HK-2 (cell line): Measurements from ENCODE around the gene RDH12.
A peak's percentile ranks its signal among the peaks of the same experiment; 100 is the strongest.
"Not testable (repeated sequence)": the region's sequence is repeated elsewhere in the genome, so short reads cannot be mapped to it uniquely, and the experiment has no call there.

Experiments used
- DNase-seq: peaks from one replicate; pipeline ENCODE4 v3.0.0-alpha.2; 2018; ENCODE audit not compliant: unreplicated experiment

Gene RDH12

GRCh38 chr14:67704484-67705089, 2.9 kb downstream of the RDH12 start:
- DNase-seq, result no peak

GRCh38 chr14:67705211-67705610, 3.5 kb downstream of the RDH12 start:
- no peak for DNase-seq

- DNase-seq, result not testable (repeated sequence)
Observed at GRCh38 chr14:67709346-67709745, 7.7 kb downstream of the RDH12 start.

- DNase-seq, result not testable (repeated sequence)
Observed at GRCh38 chr14:67709796-67710195, 8.1 kb downstream of the RDH12 start.

- DNase-seq, result no peak
Observed at GRCh38 chr14:67710209-67710608, 8.5 kb downstream of the RDH12 start.

GRCh38 chr14:67717048-67717447, 15.4 kb downstream of the RDH12 start:
- no peak for DNase-seq

GRCh38 chr14:67718265-67718664, 16.6 kb downstream of the RDH12 start:
- DNase-seq, result no peak

GRCh38 chr14:67719385-67719784, 17.7 kb downstream of the RDH12 start:
- DNase-seq, result not testable (repeated sequence)

- no peak for DNase-seq
Observed at GRCh38 chr14:67719866-67720265, 18.2 kb downstream of the RDH12 start.

- no peak for DNase-seq
Observed at GRCh38 chr14:67721875-67722274, 20.2 kb downstream of the RDH12 start.

GRCh38 chr14:67722293-67722692, 20.6 kb downstream of the RDH12 start:
- DNase-seq, result no peak

- DNase-seq, result no peak
Observed at GRCh38 chr14:67725171-67725570, 23.5 kb downstream of the RDH12 start.

- no peak for DNase-seq
Observed at GRCh38 chr14:67727361-67727760, 25.7 kb downstream of the RDH12 start.

GRCh38 chr14:67728258-67728657, 26.6 kb downstream of the RDH12 start:
- DNase-seq, result no peak

GRCh38 chr14:67729072-67729885, 27.6 kb downstream of the RDH12 start:
- DNase-seq, result no peak

GRCh38 chr14:67733616-67734015, 31.9 kb downstream of the RDH12 start:
- no peak for DNase-seq

- no peak for DNase-seq
Observed at GRCh38 chr14:67734675-67735074, 33.0 kb downstream of the RDH12 start.

- DNase-seq, result no peak
Observed at GRCh38 chr14:67735336-67736147, 33.9 kb downstream of the RDH12 start.

GRCh38 chr14:67736771-67737170, 35.1 kb downstream of the RDH12 start:
- no peak for DNase-seq

- peak; percentile 58 for DNase-seq
Observed at GRCh38 chr14:67738740-67739504, 37.2 kb downstream of the RDH12 start.

GRCh38 chr14:67744046-67744445, 42.4 kb downstream of the RDH12 start:
- DNase-seq, result no peak

- no peak for DNase-seq
Observed at GRCh38 chr14:67746927-67747326, 45.2 kb downstream of the RDH12 start.
